GM12878 (cell line): ENCODE results near the gene JAKMIP1.

Experiments
- EZH2 ChIP-seq: IDR thresholded peaks from 2 replicates; pipeline ENCODE4 v1.6.1; 2012; ENCODE audit warnings: low read depth, mild to moderate bottlenecking, control low read depth, inconsistent platforms, low read length, borderline replicate concordance; ENCODE audit not compliant: control insufficient read depth
- POLR2A ChIP-seq: IDR thresholded peaks from 2 replicates; pipeline ENCODE4 v1.6.1; 2011; ENCODE audit warnings: low read depth, mild to moderate bottlenecking, low read length

DNA sequence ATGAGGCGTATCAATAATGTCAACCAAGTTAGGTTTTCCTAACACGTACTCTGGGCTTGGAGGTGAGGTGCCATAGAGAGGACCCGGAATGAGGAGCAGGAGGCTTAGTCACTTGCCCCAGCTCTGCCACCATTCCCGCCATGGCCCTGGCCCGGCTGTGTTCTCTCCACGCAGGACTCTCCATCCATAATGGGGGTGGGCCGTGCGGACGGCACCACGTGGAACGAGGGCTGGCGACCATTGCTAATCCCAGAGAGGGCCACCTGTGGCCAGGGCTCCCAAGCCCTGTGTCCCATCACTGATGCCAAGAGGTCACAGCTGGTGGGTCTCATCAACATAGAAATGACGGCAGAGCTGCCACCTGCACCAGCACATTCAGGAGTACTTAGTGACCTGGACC is 76.4 kb downstream of the JAKMIP1 start:
- TF ChIP-seq EZH2 (no peak), POLR2A (no peak)
